GM23248 (cell line): ENCODE data around the gene ITPKB. TPM values are rescaled to one million over a fixed set of nuclear protein-coding genes. Genes with fewer than 3 reads are reported as not detected.

Experiments used
- DNase-seq: peaks from one replicate; pipeline ENCODE4 v3.0.0-alpha.2; 2015
- H2AFZ ChIP-seq: fragments of 200-600 bp; sonication (generic); 2 replicates; pipeline ENCODE4 v1.6.1; 2016; ENCODE audit warnings: antibody characterized with exemption
- H3F3A ChIP-seq: fragments of 200-600 bp; sonication (generic); 2 replicates; pipeline ENCODE4 v1.6.1; 2016; ENCODE audit warnings: mild to moderate bottlenecking, antibody characterized with exemption, mixed run types; ENCODE audit not compliant: insufficient read depth
- H3K27ac ChIP-seq: fragments of 200-600 bp; sonication (generic); 2 replicates; pipeline ENCODE4 v1.5.1; 2016; ENCODE audit warnings: mild to moderate bottlenecking
- H3K27me3 ChIP-seq: fragments of 200-600 bp; sonication (generic); replicated peaks from 2 replicates; pipeline ENCODE4 v1.6.1; 2016; ENCODE audit warnings: mild to moderate bottlenecking; ENCODE audit not compliant: insufficient read depth
- H3K36me3 ChIP-seq: fragments of 200-600 bp; sonication (generic); 2 replicates; pipeline ENCODE4 v1.6.1; 2016; ENCODE audit warnings: low read depth, mild to moderate bottlenecking
- H3K4me1 ChIP-seq: fragments of 200-600 bp; sonication (generic); 2 replicates; pipeline ENCODE4 v1.6.1; 2016; ENCODE audit warnings: mild to moderate bottlenecking; ENCODE audit not compliant: insufficient read depth
- H3K4me2 ChIP-seq: fragments of 200-600 bp; sonication (generic); one replicate; pipeline ENCODE4 v1.6.1; 2016; ENCODE audit warnings: mild to moderate bottlenecking; ENCODE audit not compliant: unreplicated experiment
- H3K4me3 ChIP-seq: fragments of 200-600 bp; sonication (generic); 2 replicates; pipeline ENCODE4 v1.5.1; 2016; ENCODE audit warnings: mild to moderate bottlenecking
- H3K79me2 ChIP-seq: fragments of 200-600 bp; sonication (generic); 2 replicates; pipeline ENCODE4 v1.6.1; 2016; ENCODE audit warnings: mild to moderate bottlenecking; ENCODE audit not compliant: insufficient read depth
- H3K9ac ChIP-seq: fragments of 200-600 bp; sonication (generic); 2 replicates; pipeline ENCODE4 v1.6.1; 2016; ENCODE audit warnings: mild to moderate bottlenecking
- H3K9me2 ChIP-seq: fragments of 200-600 bp; sonication (generic); 2 replicates; pipeline ENCODE4 v1.6.1; 2016; ENCODE audit warnings: mixed run types, mild to moderate bottlenecking, moderate library complexity; ENCODE audit not compliant: insufficient read depth
- H3K9me3 ChIP-seq: fragments of 200-600 bp; sonication (generic); one replicate; pipeline ENCODE4 v1.6.1; 2017; ENCODE audit warnings: low read depth
- H4K20me1 ChIP-seq: fragments of 200-600 bp; sonication (generic); 2 replicates; pipeline ENCODE4 v1.6.0; 2016; ENCODE audit not compliant: insufficient read depth
- EZH2 ChIP-seq: fragments of 200-600 bp; sonication (generic); IDR thresholded peaks from 2 replicates; pipeline ENCODE4 v1.6.1; 2018; ENCODE audit warnings: antibody characterized with exemption, mild to moderate bottlenecking; ENCODE audit not compliant: insufficient read depth, poor library complexity, severe bottlenecking
- EZH2phosphoT487 ChIP-seq: fragments of 200-600 bp; sonication (generic); IDR thresholded peaks from 2 replicates; pipeline ENCODE4 v1.6.1; 2018; ENCODE audit warnings: antibody characterized with exemption, moderate library complexity, mild to moderate bottlenecking, low read depth; ENCODE audit not compliant: insufficient read depth
- WGBS, 2 experiments: methylation state at CpG; one replicate each; pipeline ENCODE4 v1.1.6; 2015 to 2017; ENCODE audit warnings: low lambda C conversion rate in 2 of 2, low coverage in 1 of 2; ENCODE audit errors: missing lambda C conversion rate in 2 of 2; 5-methylcytosine and 5-hydroxymethylcytosine counted together
- in situ Hi-C: fragments of 300-500 bp; cut with MboI; formaldehyde crosslinking; loops from 2 replicates; pipeline ENCODE4 v1.15.0; 2020
- polyA plus RNA-seq: library from polyadenylated mRNA; unstranded; fragments of >200 nt; fragmentation: Nextera tagmentation; extraction: Ambion mirVana; gene quantifications from 2 replicates; pipeline ENCODE4 v1.2.1, GENCODE V29; 2016
- total RNA-seq: library from RNA; depleted of rRNA; stranded (reverse); fragments of >200 nt; shearing (Covaris generic); gene quantifications from 2 replicates; pipeline ENCODE4 v1.2.3, GENCODE V29; 2014

Gene ITPKB
- total and polyA plus RNA-seq, 2 experiments from 2014 or later = 0.26 to 0.86 TPM

GRCh38 chr1:226785805-226786204 is 46.7 kb upstream of the ITPKB start:
- Histone ChIP-seq H3K9me3 (no peaks in the 10 kb centered on the region), H3K36me3 (no peaks in the 10 kb centered on the region), H3K27me3 (peaks cover 49% of the 10 kb centered on the region; the same call in 1 of the 2 replicates), H3K4me2 (no peak overlapping the region), H3K79me2 (no peaks in the 10 kb centered on the region), H3K9me2 (no peaks in the 10 kb centered on the region), H3K4me1 (no peaks in the 10 kb centered on the region), H2AFZ (no peak overlapping the region), H3K27ac (no peak overlapping the region), H3F3A (no peaks in the 10 kb centered on the region), H3K4me3 (no peak overlapping the region), H3K9ac (no peak overlapping the region), H4K20me1 (no peaks in the 10 kb centered on the region)
- WGBS, 2 experiments = 58 to 66% methylated on average over 2 of the region's 2 CpGs
- TF ChIP-seq EZH2phosphoT487 = no peak
- TF ChIP-seq EZH2 = no peak
- in situ Hi-C loops = no loop called here
- DNase-seq = no peak

GRCh38 chr1:226784081-226785049 is 45.3 kb upstream of the ITPKB start:
- TF ChIP-seq EZH2phosphoT487 = no peak
- no peak for TF ChIP-seq EZH2
- no peak overlapping the region for H3K9ac ChIP-seq
- DNase-seq = no peak
- no peaks in the 10 kb centered on the region for H3K9me2 ChIP-seq
- H3K4me2 ChIP-seq = no peak overlapping the region
- no peaks in the 10 kb centered on the region for H3F3A ChIP-seq
- H3K4me1 ChIP-seq = no peaks in the 10 kb centered on the region
- H4K20me1 ChIP-seq = no peaks in the 10 kb centered on the region
- WGBS, 2 experiments = 75 to 76% methylated on average over 19 of the region's 19 CpGs
- H2AFZ ChIP-seq = no peak overlapping the region
- no peak overlapping the region for H3K4me3 ChIP-seq
- in situ Hi-C loops = no loop called here
- H3K27me3 ChIP-seq = peaks cover 46% of the 10 kb centered on the region; the same call in 1 of the 2 replicates
- no peaks in the 10 kb centered on the region for H3K79me2 ChIP-seq
- no peaks in the 10 kb centered on the region for H3K9me3 ChIP-seq
- H3K36me3 ChIP-seq = no peaks in the 10 kb centered on the region
- H3K27ac ChIP-seq = no peak overlapping the region

DNA sequence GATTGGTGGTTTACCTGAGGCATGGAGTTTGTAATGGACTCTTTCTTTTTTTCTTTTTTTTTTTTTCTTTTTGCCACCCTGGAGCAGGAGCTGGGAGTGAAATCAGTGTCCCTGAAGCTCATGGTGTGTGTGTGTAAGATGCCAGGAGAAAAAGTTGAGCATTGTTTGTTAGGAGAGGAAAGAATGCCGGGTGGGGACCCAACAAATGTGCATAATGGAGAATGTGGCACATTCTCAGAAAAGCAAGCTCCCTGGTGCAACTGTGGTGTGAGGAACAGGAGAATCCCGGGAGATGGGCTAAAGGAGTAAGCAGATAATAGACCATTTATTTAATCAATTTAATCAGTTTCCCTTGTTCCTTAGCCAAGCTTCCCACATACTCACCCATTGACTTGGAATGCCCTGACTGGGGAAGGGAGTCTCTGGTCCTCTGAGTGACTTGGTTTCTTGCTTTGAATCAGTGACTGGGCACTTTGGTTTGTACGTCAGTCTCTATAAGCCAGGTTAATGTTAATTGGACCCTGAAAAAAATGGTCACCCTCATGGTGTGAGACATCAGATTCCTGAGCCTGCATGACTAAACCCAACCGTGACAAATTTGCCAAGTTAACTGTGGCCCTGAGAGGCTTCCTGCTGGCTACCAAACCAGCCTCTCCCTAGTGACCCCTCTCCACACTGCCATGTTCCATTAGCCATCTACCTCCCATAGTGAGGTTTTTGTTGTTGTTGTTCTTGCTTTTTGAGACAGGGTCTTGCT is 43.9 kb upstream of the ITPKB start:
- no peaks in the 10 kb centered on the region for H3K9me2 ChIP-seq
- TF ChIP-seq EZH2 (no peak), EZH2phosphoT487 (no peak)
- H3K4me1 ChIP-seq = peaks cover 10% of the 10 kb centered on the region
- in situ Hi-C loops = no loop called here
- no peaks in the 10 kb centered on the region for H3K79me2 ChIP-seq
- no peak overlapping the region for H2AFZ ChIP-seq
- no peak for DNase-seq
- H3K36me3 ChIP-seq = no peaks in the 10 kb centered on the region
- H3F3A ChIP-seq = peaks cover 7% of the 10 kb centered on the region
- H3K9me3 ChIP-seq = no peaks in the 10 kb centered on the region
- H3K27me3 ChIP-seq = peaks cover 41% of the 10 kb centered on the region; the same call in 1 of the 2 replicates
- 48 to 51% methylated on average over 4 of the region's 4 CpGs for WGBS, 2 experiments
- H3K27ac ChIP-seq = no peak overlapping the region
- no peak overlapping the region for H3K4me3 ChIP-seq
- H4K20me1 ChIP-seq = no peaks in the 10 kb centered on the region
- no peak overlapping the region for H3K4me2 ChIP-seq
- H3K9ac ChIP-seq = no peak overlapping the region

- H3K4me2 ChIP-seq = no peak overlapping the region
- WGBS, 2 experiments = 71 to 80% methylated on average over 7 of the region's 7 CpGs
- no peak overlapping the region for H2AFZ ChIP-seq
- peaks cover 33% of the 10 kb centered on the region; the same call in 1 of the 2 replicates for H3K27me3 ChIP-seq
- H3K4me3 ChIP-seq = no peak overlapping the region
- peaks cover 11% of the 10 kb centered on the region for H3F3A ChIP-seq
- no peak overlapping the region for H3K9ac ChIP-seq
- TF ChIP-seq EZH2 (no peak), EZH2phosphoT487 (no peak)
- no peaks in the 10 kb centered on the region for H3K9me2 ChIP-seq
- peaks cover 11% of the 10 kb centered on the region for H3K4me1 ChIP-seq
- H3K36me3 ChIP-seq = no peaks in the 10 kb centered on the region
- DNase-seq = no peak
- H3K9me3 ChIP-seq = no peaks in the 10 kb centered on the region
- H3K79me2 ChIP-seq = no peaks in the 10 kb centered on the region
- in situ Hi-C loops = no loop called here
- H4K20me1 ChIP-seq = no peaks in the 10 kb centered on the region
- H3K27ac ChIP-seq = no peak overlapping the region
Observed at GRCh38 chr1:226781937-226782609, 43.0 kb upstream of the ITPKB start.
